ENCODE results near the gene SIN3A. TPM values are rescaled to one million over a fixed set of nuclear protein-coding genes. Genes with fewer than 3 reads are reported as not detected.
"Not testable (repeated sequence)": the region's sequence is repeated elsewhere in the genome, so short reads cannot be mapped to it uniquely, and the experiment has no call there.

Gene SIN3A
- total RNA-seq, 1 donor from 2014 or later = 25.4 TPM

- intact Hi-C loops (cut with DNase I) = loop anchor here (10.0 kb wide), 1 partner anchor 323 kb away; no protein-coding TSS in a partner anchor
- ATAC-seq (ENCODE audit: poor library complexity) (no peak), DNase-seq (no peak)
These were observed 89.4 kb downstream of the SIN3A start for GRCh38 chr15:75361989-75362641.

GRCh38 chr15:75361361-75361988 lies 90.0 kb downstream of the SIN3A start:
- no peak for ATAC-seq (ENCODE audit: poor library complexity)

GRCh38 chr15:75360856-75361255 lies 90.6 kb downstream of the SIN3A start:
- DNase-seq (no peak), ATAC-seq (ENCODE audit: poor library complexity) (no peak)
- intact Hi-C loops (cut with DNase I) = loop anchor here (10.0 kb wide), 1 partner anchor 324 kb away; no protein-coding TSS in a partner anchor

More at GRCh38 chr15:75361361-75361988, 90.0 kb downstream of the SIN3A start:
- DNase-seq = no peak
- intact Hi-C loops (cut with DNase I) = loop anchor here (10.0 kb wide), 1 partner anchor 323 kb away; no protein-coding TSS in a partner anchor

GRCh38 chr15:75360391-75360790 lies 91.1 kb downstream of the SIN3A start:
- intact Hi-C loops (cut with DNase I) = loop anchor here (10.0 kb wide), 1 partner anchor 324 kb away; no protein-coding TSS in a partner anchor
- ATAC-seq (ENCODE audit: poor library complexity) (no peak), DNase-seq (no peak)

- intact Hi-C loops (cut with DNase I) = loop anchor here (10.0 kb wide), 1 partner anchor 325 kb away; no protein-coding TSS in a partner anchor
These were observed 91.8 kb downstream of the SIN3A start for GRCh38 chr15:75359537-75360250.

GRCh38 chr15:75358771-75359536 lies 92.5 kb downstream of the SIN3A start:
- ATAC-seq (ENCODE audit: poor library complexity) (no peak), DNase-seq (no peak)
- intact Hi-C loops (cut with DNase I) = no loop called here

More at GRCh38 chr15:75359537-75360250, 91.8 kb downstream of the SIN3A start:
- no peak for ATAC-seq (ENCODE audit: poor library complexity)
- no peak for DNase-seq

- ATAC-seq (ENCODE audit: poor library complexity) (no peak), DNase-seq (no peak)
- intact Hi-C loops (cut with DNase I) = no loop called here
These were observed 93.4 kb downstream of the SIN3A start for GRCh38 chr15:75357976-75358673.

- DNase-seq (no peak), ATAC-seq (ENCODE audit: poor library complexity) (no peak)
- intact Hi-C loops (cut with DNase I) = no loop called here
These were observed 95.0 kb downstream of the SIN3A start for GRCh38 chr15:75356517-75356916.

GRCh38 chr15:75356006-75356405 lies 95.5 kb downstream of the SIN3A start:
- ATAC-seq (ENCODE audit: poor library complexity) (no peak), DNase-seq (no peak)
- intact Hi-C loops (cut with DNase I) = no loop called here

GRCh38 chr15:75355369-75355768 lies 96.1 kb downstream of the SIN3A start:
- DNase-seq (no peak), ATAC-seq (ENCODE audit: poor library complexity) (no peak)
- intact Hi-C loops (cut with DNase I) = no loop called here

- no peak for ATAC-seq (ENCODE audit: poor library complexity)
- no peak for DNase-seq
- intact Hi-C loops (cut with DNase I) = no loop called here
These were observed 97.0 kb downstream of the SIN3A start for GRCh38 chr15:75354454-75354853.

GRCh38 chr15:75353604-75354003 lies 97.9 kb downstream of the SIN3A start:
- peak; percentile 26 for DNase-seq
- no peak for ATAC-seq (ENCODE audit: poor library complexity)
- intact Hi-C loops (cut with DNase I) = no loop called here

GRCh38 chr15:75352186-75353080 lies 99.1 kb downstream of the SIN3A start:
- ATAC-seq (ENCODE audit: poor library complexity) = no peak
- peak; percentile 33 for DNase-seq
- intact Hi-C loops (cut with DNase I) = no loop called here

GRCh38 chr15:75350601-75351361 lies 100.7 kb downstream of the SIN3A start:
- intact Hi-C loops (cut with DNase I) = no loop called here
- ATAC-seq (ENCODE audit: poor library complexity) (no peak), DNase-seq (no peak)

GRCh38 chr15:75349851-75350588 lies 101.5 kb downstream of the SIN3A start:
- no peak for ATAC-seq (ENCODE audit: poor library complexity)

GRCh38 chr15:75349351-75349669 lies 102.2 kb downstream of the SIN3A start:
- ATAC-seq (ENCODE audit: poor library complexity); DNase-seq; intact Hi-C loops (cut with DNase I): not testable (repeated sequence)

More at GRCh38 chr15:75349851-75350588, 101.5 kb downstream of the SIN3A start:
- peak; percentile 59 for DNase-seq
- intact Hi-C loops (cut with DNase I) = no loop called here
